PC-9 (cell line): ENCODE measurements around the gene FAM20C.

Source experiments
- CTCF ChIP-seq: fragments of 200-600 bp; sonication (generic); conservative IDR thresholded peaks from 2 replicates; pipeline ENCODE4 v1.6.1; 2017; ENCODE audit warnings: mixed run types, antibody characterized with exemption, mild to moderate bottlenecking, moderate library complexity
- EZH2 ChIP-seq: fragments of 200-600 bp; sonication (generic); IDR thresholded peaks from 2 replicates; pipeline ENCODE4 v1.8.0; 2017; ENCODE audit warnings: antibody characterized with exemption, low read depth

- TF ChIP-seq CTCF (no peak), EZH2 (no peak)
These were observed 69.2 kb downstream of the FAM20C start for GRCh38 chr7:261341-262250.
